ENCODE results near the gene FXYD6.

DNA sequence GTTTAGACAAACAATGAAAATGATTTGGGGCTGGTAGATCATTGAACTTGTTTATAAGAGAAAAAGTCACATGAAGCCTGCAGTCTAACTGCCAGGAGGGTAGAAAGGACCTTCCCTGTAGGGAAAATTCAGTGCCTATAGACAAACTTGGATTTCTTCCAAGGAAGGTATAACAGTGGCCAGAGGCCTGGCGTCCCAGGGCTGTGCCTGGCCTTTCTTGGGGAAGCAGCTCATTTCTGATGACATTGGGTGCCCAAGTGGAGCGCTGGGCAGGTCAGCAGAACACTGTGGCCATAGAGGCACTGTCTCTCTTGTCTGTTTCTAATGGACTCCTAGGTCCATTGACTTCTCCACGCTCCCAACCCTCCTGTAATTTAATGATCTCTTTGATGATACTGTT is 6.6 kb upstream of the FXYD6 start:
- TF ChIP-seq POLR2A (IDR thresholded peaks at IDR 0.05) (no peak), POLR2AphosphoS5 (IDR thresholded peaks at IDR 0.05) (no peak)
- TF ChIP-seq, protein P1, sequence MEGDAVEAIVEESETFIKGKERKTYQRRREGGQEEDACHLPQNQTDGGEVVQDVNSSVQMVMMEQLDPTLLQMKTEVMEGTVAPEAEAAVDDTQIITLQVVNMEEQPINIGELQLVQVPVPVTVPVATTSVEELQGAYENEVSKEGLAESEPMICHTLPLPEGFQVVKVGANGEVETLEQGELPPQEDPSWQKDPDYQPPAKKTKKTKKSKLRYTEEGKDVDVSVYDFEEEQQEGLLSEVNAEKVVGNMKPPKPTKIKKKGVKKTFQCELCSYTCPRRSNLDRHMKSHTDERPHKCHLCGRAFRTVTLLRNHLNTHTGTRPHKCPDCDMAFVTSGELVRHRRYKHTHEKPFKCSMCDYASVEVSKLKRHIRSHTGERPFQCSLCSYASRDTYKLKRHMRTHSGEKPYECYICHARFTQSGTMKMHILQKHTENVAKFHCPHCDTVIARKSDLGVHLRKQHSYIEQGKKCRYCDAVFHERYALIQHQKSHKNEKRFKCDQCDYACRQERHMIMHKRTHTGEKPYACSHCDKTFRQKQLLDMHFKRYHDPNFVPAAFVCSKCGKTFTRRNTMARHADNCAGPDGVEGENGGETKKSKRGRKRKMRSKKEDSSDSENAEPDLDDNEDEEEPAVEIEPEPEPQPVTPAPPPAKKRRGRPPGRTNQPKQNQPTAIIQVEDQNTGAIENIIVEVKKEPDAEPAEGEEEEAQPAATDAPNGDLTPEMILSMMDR (IDR thresholded peaks at IDR 0.05), result no peak
